Measurements from ENCODE around the gene FADS1.

The FADS1 gene

DNA sequence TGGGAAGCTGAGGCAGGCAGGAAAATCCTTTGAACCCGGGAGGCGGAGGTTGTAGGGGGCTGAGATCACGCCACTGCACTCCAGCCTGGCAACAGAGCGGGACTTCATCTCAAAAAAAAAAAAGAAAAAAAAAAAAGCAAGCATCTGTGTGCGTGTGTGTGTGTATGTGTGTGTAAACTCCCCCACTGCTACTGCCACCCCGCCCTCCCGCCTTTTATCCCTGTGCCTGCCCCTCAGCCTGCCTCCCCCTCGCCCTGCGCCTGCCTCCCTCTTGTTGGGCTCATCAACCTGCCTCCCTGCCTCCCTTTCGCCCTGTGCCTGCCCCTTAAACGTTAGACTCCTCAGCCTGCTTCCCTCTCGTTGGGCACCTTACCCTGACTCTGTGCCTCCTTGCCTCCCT, 42.4 kb downstream of the FADS1 start:
- DNase-seq = no peak

DNA sequence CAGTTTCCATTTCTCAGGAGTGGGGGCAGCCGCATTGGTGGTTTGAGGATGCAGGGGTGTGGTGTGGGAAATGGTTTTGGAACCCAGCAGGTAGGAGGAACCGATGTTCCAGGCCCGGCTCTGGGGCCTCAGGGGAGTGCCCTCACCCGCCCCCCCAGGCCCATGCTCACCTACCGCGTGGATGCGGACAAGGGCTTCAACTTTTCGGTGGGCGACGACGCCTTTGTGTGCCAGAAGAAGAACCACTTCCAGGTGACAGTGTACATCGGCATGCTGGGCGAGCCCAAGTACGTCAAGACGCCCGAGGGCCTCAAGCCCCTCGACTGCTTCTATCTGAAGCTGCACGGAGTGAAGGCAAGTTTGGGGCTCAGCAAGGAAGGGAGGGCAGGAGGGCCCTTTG, 43.0 kb downstream of the FADS1 start:
- no peak for DNase-seq

DNA sequence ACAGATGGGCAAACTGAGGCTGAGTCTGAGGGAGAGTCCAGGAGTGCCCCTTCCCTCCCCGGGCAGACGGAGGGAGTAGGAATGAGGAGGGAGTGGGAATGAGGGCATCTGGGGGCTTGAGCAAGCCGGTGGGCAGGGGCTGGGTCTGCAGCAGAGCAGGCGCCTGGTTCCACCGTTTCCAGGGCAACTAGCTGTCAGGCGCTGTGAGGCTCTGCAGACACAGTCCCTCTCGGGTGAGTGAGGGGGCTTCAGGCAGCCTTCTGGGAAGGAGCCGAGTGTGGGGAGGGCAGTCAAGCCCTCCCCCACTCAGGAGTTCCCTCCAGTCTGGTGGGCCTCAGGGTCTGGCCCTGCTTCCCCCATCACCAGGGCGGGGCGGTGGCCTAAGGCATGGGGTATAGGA, 43.4 kb downstream of the FADS1 start:
- DNase-seq = no peak

DNA sequence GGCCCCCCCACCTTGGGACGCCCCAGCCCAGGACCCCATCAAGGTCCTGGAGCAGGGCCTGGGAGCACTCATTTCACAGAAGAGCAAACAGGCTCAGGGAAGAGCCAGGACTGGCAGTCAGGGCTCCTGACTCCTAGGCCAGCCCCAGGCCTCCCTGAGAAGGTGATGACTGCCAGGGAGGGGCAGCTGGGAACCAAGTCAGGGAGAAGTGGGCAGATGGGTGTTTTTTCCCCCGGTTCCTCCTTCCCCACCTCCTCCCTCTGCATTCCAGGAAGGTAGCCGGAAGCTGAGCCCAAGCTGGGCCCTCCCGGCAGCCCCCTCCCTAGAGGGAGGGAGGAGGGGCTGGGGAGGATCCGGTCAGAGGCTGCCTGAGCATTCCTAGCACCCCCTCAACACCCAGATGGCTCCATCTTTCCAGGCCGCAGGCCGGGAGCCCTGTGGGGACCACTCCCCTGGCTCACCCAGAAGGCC, 44.8 kb downstream of the FADS1 start:
- no peak for DNase-seq

DNA sequence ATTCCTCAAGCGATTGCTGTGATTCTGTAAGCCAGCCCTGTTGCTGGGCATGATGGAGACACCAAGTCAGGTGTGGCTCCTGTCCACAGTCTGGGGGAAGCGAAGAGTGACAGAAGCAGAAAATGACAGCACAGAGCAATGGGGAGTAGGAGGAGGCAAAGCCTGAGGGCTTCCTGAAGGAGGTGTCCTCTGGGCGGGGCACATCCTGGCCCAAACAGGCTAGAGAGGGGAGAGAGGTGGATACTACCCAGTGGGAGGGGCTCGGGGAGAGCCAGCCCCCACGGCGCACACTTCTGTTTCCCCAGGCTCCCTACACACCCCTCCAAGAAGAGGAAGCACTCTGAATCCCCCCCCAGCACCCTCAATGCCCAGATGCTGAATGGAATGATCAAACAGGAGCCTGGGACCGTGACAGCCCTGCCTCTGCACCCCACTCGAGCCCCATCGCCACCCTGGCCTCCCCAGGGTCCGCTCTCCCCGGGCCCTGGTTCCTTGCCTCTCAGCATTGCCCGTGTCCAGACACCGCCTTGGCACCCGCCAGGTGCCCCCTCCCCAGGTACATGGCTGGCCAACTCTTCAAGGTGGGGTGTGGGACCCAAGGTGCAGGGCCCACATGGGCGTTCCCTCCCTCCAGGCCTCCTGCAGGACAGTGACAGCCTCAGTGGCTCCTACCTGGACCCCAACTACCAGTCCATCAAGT, 45.5 kb downstream of the FADS1 start:
- DNase-seq = no peak

DNA sequence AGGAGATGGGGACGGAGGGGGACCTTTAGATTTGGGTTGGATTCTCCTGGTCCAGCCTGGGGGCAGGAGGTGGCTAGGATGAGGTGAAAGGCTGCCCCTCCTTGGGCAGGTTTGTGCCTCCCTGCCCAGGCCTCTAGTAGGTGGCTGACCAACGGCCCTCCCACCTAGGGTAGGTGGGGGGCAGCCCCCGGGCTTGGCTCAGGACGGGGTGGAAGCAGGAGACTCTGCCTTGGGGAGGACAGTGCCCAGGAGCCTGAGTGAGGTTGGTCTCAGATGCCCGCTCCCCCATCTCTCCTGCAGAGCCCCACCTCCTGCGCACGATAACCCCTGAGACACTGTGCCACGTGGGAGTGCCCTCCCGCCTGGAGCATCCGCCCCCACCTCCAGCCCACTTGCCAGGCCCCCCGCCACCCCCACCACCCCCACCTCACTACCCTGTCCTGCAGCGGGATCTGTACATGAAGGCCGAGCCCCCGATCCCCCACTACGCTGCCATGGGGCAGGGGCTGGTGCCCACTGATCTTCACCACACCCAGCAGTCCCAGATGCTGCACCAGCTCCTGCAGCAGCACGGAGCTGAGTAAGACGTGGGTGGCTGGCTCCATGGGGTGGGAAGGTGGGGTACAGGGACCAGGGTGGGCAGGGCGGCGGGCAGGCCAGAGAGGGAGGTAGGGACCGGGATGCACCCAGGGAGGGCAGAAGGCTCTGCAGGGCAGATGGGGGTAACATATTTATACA, 46.7 kb downstream of the FADS1 start:
- no peak for DNase-seq

DNA sequence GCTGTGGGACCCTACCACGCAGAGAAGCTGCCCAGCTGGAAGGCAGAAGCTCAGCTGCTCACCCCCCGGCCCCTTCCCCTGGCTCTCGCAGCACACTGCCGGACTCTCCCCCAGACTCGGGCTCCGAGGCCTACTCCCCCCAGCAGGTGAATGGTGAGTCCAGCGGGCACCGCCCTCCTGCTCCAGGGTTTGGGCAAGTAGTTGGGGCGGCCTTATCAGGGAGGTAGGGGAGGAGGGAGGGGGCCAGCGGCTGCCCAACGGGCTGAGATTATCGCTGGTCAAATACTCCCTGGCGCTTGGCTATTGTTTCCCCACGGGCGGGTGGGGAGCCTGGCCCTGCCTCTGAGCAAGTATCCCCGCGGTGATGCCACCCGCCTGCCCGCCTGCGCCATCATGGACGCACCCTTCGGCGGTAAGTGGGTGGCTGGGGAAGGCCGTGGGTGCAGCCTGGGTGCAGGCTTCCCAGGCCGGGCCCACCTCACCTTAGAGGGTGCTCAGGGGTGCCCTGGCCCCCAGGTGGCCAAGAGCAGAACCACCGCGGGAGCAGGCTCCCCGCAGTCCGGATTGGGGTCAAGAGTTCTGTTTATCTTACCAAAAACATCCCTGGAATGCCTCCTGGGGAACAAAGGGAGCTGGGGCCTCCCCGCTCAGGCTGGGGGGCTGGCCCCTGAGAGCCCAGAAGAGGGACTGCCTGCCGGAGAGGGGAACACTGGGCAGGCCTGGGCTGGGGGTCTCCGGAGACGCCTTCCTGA, 47.5 kb downstream of the FADS1 start:
- DNase-seq = no peak

DNA sequence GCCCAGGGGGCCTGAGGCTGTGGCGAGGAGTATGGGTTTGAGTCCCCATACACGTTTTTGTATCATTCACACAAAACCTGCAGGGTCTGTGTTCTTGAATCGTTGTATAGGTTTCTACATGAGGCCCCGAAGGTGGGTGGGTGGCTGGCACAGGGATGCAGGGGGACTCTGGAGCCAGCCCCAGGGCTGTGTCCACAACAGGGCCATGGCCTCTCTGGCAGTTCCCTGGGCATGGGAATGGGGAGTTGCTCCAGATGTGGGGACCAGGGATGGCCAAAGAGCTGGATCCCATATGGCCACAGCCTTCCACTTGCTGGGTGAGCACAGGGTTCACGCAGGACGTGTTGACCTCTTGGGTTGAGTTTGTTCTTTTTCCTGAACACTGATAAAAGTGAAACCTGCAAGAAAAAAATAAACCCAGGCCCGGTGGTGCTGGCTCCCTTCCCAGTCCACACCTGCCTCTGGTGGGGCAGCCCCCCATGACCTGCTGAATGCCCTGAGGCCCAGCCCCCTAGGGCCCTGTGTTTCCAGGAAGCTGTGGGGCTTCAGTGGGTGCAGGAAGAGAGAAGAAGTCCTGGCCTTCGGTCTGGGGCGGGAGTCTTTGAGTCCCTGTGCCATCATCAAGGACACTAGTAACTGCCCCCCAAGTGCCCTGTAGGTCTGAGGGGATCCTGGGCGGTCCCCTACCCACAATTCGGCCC, 48.3 kb downstream of the FADS1 start:
- DNase-seq = no peak

DNA sequence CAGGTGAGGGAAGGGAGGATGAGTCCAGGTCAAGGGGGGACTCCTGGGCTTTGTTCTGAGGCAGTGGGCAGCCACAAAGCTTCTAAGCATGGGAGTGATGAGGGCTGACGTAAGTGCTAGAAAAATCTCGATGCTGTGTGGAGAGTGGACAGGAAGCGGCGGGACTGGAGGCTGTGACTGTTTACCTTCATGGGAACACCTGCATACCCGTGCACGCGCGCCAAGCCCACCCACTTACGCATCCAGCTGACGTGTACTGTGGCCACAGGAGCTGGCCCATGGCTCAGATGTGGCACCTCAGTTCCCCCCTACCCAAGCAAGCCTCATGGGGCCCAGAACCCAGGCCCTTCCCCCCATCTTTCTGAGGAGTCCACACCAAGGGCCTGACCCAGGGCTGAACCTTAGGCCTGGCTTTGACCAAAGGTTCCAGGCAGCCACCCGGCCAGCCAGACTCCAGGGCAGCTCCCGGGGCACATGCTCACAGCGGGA, 50.4 kb downstream of the FADS1 start:
- no peak for DNase-seq

DNA sequence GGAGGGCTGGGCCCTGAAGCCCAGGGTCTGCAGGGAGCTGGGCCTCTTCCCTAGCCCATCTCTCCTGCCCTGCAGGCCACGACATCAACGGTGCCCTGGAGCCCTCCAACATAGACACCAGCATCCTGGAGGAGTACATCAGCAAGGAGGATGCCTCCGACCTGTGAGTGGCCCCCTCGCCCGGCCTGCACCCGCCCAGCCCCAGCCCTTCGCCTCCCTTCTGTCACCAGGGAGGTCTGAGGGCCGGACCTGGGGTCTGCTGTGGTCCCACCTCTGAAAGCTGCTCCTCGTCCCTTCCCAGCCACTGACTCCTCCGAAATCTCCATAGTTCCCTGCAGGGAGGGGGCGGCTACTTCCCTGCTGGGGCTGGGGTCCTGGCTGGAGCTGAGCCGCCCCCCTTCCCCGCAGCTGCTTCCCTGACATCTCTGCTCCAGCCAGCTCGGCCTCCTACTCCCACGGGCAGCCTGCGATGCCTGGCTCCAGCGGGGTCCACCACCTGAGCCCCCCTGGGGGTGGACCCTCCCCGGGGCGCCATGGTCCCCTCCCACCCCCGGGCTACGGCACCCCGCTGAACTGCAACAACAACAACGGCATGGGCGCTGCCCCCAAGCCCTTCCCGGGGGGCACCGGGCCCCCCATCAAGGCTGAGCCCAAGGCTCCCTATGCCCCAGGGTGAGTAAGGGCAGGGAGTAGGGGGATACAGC, 51.1 kb downstream of the FADS1 start:
- DNase-seq = no peak

DNA sequence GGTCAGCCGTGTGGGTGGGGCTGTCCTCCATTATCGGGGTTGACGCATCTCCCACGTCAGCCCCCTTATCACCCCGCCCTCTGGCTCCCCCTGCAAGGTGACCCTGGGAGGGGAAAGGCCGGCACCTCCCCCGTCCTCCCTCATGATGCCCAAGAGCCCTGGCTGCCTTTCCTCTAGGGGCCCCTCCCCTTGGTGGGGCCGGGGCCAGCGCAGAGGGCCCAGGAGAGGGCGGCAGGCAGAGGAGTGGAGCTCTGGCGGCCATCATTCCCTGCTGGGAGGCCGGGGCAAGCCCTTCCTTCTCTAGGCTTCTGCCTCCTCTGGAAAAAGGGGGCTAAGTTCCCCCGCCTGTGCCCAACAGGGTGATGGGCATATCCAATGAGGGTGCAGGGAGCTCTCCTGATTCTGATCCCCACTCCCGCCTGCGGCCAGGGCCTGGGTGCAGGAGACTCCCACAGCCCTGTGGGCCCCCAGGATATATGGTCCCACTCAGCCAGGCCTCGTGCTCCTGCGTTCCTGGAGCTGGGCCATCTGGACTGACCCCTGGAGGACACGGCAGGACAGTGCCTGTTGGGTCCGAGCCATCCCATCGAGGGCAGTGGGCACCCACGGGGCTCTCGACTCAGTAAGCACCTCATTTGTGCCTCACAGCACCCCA, 52.1 kb downstream of the FADS1 start:
- DNase-seq = no peak

DNA sequence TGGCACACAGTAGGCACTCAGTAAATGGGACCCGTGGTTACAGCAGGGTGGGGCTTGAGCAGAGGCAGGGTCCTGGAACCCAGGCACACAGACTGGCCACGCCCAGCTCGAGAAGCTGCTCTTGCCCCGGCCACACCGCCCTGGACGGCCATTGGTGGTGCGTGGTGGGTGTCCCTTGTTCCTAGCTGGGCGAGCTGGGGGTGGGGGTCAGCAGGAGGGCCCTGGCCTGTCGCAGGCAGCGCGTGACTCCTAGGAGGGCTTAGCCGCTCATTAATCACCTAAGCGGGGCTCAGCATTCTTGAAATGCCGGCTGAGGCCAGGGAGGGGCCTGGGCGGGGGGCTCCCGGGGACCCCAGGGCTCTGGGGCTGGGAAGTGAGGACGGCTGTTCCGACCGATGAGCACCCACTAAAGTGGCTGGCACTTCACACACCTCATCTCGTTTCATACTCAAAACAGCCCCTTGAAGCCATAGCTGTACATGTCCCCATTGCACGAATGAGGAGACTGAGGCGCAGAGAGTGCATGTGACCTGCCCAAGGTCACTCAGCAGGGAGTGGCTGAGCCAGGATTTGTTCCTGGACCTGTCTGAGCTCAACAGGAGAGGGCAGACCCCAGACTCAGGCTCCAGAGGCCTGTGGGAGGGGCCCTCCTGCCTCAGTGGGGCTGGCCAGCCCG, 52.7 kb downstream of the FADS1 start:
- no peak for DNase-seq

DNA sequence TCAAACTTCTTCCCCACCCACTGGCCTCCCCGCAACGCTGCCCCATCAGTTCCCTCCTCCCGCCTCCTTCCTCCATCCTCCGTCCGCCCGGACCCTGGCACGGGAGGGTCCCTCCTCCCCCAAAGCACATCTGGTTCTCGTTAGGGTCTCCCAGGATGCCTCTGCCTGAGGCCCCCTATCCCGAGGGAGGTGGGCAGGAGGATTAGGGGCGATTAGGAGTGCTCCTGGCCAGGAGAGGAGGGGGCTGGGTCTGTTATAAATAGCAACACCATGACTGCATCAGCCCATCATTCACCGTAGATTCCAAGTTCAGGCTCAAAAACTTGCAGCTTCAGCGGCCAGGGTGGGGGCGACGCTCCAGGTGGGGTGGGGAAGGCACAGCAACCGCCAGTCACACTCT, 54.0 kb downstream of the FADS1 start:
- DNase-seq = no peak

DNA sequence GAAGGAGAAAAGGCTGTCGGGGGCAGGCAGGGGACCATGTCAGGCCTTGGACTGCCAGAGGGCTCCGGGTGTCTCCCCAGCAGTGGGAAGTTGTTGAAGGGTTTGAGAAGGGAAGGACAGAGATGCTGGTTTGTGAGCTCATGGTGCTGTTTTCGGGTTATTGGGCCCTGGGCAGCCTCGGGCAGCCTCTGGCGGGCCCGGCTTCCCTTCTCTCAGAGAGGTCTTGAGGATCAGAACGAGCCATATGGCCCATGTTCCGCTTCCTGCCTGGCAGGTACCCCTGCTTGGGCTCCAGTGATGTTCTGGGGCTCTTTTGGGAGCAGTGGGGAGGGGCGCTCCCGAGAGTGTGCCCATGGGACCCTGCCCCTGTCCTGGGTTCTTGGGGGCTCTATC, 54.6 kb downstream of the FADS1 start:
- no peak for DNase-seq

DNA sequence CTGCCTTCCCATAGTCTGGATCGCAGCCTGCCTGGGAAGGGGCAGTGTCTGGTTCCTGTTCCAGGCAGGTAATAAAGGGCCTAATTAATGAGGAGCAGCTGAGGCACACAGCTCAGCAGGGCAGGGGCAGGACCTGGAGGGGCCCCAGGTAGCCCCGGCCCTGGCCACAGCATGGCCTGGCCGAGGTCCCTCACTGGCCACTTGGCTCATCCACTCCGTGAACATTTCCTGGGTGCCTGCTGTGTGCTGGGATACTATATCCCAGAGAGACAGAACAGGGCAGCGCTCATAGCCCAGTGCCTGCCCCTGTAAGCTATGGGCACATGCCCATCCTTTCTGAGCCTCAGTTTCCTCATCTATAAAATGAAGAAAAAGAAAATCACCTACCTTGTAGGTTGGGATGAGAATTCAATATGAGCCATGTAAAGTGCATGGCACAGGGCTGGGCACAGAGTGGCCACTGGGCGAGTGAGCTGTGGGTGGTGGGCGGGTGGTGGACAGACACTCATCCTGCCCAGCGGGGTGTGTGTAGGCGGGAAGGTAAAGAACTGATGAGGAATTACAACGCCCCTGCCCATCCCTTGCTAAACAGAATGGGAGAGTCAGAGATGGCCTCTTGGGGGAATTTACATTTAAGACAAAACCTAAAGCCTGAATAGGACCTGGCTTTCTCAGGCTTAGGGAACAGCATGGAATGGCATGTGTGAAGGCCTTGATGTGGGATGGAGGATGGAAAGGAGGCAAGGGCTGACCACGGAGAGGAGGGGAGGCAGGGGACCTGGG, 55.2 kb downstream of the FADS1 start:
- no peak for DNase-seq

DNA sequence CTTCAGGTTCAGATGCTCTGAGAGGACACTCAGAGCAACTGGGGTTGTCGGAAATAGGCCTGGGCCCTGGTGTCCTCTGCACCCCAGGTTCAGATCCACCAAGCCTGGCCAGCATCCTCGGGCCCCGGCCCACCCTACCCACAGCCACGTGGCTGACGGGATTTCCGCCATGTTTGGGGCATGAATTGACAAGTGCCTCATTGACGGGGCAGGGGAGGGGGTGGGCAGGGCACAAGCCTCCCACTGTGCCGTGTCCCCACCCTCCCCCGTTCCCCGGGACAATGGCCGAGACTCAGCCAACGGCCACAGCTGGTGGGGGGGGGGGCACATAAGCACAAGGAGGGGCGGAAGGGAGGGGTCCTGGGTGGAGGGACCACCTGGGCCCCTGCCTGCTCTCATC, 55.9 kb downstream of the FADS1 start:
- DNase-seq = no peak

DNA sequence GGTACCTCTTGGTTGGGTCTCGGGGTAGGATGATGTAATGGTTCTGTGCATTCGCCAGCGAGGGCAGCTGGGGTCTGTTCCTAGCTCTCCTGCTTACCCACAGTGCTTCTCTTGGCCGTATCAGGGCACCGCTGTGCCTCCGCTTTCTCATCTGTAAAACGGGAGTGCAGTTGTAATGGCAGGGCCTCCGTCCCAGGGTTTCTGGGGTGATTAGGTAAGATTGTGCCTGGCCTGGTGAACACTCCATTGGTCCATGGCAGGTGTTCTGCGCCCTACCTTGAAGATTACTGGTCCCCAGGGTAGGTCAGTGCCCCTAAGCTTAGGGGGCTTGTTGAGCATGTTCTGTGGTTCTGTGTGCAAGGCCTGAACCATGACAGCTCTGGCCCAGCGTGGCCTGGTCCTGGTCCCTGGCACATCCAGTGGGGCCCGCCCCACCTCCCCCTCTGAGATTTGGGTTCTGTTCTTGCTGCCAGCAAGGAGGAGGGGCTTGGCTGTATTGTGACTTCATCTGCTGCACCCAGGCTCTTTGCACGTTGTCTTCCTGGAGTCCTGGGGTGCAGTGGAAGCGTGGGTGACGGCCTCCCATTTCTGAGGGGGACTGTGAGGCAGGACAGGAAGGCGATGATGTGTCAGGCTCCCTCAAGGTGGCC, 59.5 kb downstream of the FADS1 start:
- no peak for DNase-seq

DNA sequence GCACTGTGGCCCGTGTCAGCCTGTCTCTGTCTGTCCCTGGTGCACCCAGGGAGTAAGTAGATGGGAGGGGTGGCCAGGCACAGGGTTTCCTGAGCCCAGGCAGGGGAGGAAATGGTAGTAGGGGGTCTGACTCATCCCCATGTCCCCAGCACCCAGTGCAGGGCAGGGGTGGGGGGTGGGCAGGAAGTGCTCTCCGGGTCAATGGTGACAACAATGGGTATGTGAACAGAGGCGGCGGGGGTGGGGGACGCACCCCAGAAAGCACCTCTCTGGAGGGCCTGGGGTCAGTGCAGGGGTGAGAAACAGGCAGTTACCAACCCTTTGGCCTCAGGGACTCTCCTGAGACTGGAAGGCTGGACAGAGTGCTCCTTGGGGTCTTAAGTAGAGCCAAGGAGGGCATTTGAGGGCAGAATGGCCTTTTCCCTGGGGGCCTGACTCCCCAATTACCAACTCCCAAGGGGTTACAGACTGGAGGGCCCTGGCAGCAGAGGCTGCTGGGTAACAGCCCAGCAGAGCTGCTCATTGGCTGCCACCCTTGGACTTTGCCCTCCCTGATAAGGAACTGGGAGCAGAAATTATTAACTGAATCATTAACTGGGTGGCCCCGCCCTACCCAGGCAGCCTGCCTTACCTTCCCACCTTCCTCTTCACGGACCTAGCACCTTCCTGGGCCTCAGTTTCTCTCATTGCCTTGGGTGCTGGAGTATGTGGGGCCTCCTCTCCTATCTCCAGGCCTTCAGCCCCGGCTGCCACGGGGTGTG, 60.2 kb downstream of the FADS1 start:
- no peak for DNase-seq

DNA sequence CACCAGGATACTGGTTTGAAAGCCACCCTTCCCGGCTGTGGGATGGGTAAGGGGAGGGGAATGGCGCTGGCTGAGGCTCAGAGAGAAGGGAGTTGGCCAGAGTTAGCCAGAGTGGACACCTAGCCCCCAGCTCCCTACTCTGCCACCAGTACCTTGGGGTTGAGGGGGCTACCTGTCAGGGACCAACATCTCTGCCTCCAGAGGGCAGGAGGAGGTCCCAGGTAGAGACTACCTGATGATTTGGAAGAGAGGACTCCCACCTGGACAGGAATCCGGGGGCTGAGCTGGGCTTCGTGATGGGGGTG, 60.7 kb downstream of the FADS1 start:
- no peak for DNase-seq
